Upper lobe of left lung (tissue), 6 donors: ENCODE measurements around the gene OR1M1. TPM values are rescaled to one million over a fixed set of nuclear protein-coding genes. Genes with fewer than 3 reads are reported as not detected.
"Not testable (repeated sequence)": the region's sequence is repeated elsewhere in the genome, so short reads cannot be mapped to it uniquely, and the experiment has no call there.

Experiments
- ATAC-seq, 2 donors: fragments of 200-7000 bp; cut with Tn5 transposase; one replicate each; pipeline ENCODE4 v1.9.1; 2022; ENCODE audit warnings: mild to moderate bottlenecking in 2 of 2, moderate library complexity in 2 of 2; ENCODE audit not compliant: low FRiP score in 2 of 2
- DNase-seq, 2 donors: peaks; one replicate each; pipeline ENCODE4 v3.0.0-alpha.2; 2019 to 2020
- H3K27ac ChIP-seq, 4 donors: fragments of 200-600 bp; sonication (generic); one replicate each; pipeline ENCODE4 v1.5.1; 2016 to 2019
- H3K27me3 ChIP-seq, 4 donors: fragments of 200-600 bp; sonication (generic); one replicate each; pipeline ENCODE4 v1.5.1; 2017 to 2019
- H3K36me3 ChIP-seq, 4 donors: fragments of 200-600 bp; sonication (generic); one replicate each; pipeline ENCODE4 v1.5.1; 2016 to 2019
- H3K4me1 ChIP-seq, 4 donors: fragments of 200-600 bp; sonication (generic); one replicate each; pipeline ENCODE4 v1.5.1; 2018 to 2019
- H3K4me3 ChIP-seq, 4 donors: fragments of 200-600 bp; sonication (generic); one replicate each; pipeline ENCODE4 v1.5.1; 2017 to 2019; ENCODE audit warnings: mild to moderate bottlenecking in 2 of 4, moderate library complexity in 1 of 4
- H3K9me3 ChIP-seq, 4 donors: fragments of 200-600 bp; sonication (generic); one replicate each; pipeline ENCODE4 v1.5.1; 2018 to 2019
- EP300 ChIP-seq, 4 donors: sonication (generic); formaldehyde crosslinking; IDR thresholded peaks; one replicate each; pipeline ENCODE4 v1.5.1; 2017; ENCODE audit warnings: antibody characterized with exemption in 4 of 4, control low read depth in 2 of 4
- POLR2A ChIP-seq, 4 donors: fragments of 450-650 bp; IDR thresholded peaks; one replicate each; pipeline ENCODE4 v1.5.1; 2016 to 2017; ENCODE audit warnings: antibody characterized with exemption in 4 of 4, mild to moderate bottlenecking in 2 of 4
- POLR2AphosphoS5 ChIP-seq, 2 donors: sonication (generic); formaldehyde crosslinking; IDR thresholded peaks; one replicate each; pipeline ENCODE4 v1.5.1; 2017; ENCODE audit warnings: antibody characterized with exemption in 2 of 2
- WGBS, 2 donors: methylation state at CpG; one replicate each; pipeline ENCODE4 v1.1.5; 2017 to 2018; 5-methylcytosine and 5-hydroxymethylcytosine counted together
- total RNA-seq, 6 donors: library from RNA; depleted of rRNA in 4 of 6; stranded (reverse); fragments of >200 nt in 4 of 6; gene quantifications; one replicate each; pipeline versions ENCODE4 v1.1.0 to v1.2.1, GENCODE V29; 2016 to 2021
- TF ChIP-seq, protein P1 (sequence below), 6 experiments: fragments of 450-650 bp in 4 of 6; fragments of 200-600 bp in 2 of 6; sonication (generic) in 2 of 6; IDR thresholded peaks; one replicate each; pipeline ENCODE4 v1.5.1; 2016 to 2019; ENCODE audit warnings: antibody characterized with exemption in 6 of 6
- donor health status: DM: no; HTN: no; CAD: no; lungs with moderate emphysema.
- donor health status: DM: no; HTN: yes; CAD: no; lungs with severe emphysema.

Gene OR1M1
- total RNA-seq, 6 donors from 2014 or later, result not detected

DNA sequence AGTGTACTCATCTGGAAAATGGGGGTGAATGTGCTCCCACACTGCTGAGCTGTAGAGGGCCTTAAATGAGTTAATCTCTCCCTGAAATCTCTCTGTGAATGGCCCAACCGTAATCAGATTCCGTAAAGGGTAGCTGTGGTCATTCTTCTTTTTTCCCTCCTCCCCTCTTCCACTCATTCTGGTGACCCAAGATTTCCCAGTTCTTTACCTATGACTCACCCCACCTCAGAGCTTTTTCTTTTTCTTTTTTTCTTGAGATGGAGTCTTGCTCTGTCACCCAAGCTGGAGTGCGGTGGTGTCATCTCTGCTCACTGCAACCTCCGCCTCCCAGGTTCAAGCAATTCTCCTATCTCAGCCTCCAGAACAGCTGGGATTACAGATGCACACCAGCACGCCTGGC, 43.3 kb upstream of the OR1M1 start:
- no peaks in the 10 kb centered on the region for H3K4me1 ChIP-seq
- no peaks in the 10 kb centered on the region for H3K9me3 ChIP-seq
- no peak for ATAC-seq
- H3K27me3 ChIP-seq, result no peaks in the 10 kb centered on the region
- no peak for DNase-seq
- H3K27ac ChIP-seq, result no peak overlapping the region
- no peak overlapping the region for H3K4me3 ChIP-seq
- H3K36me3 ChIP-seq, result no peaks in the 10 kb centered on the region
- WGBS, 2 donors, result 91 to 95% methylated on average over 5 of the region's 5 CpGs
- TF ChIP-seq, protein P1, sequence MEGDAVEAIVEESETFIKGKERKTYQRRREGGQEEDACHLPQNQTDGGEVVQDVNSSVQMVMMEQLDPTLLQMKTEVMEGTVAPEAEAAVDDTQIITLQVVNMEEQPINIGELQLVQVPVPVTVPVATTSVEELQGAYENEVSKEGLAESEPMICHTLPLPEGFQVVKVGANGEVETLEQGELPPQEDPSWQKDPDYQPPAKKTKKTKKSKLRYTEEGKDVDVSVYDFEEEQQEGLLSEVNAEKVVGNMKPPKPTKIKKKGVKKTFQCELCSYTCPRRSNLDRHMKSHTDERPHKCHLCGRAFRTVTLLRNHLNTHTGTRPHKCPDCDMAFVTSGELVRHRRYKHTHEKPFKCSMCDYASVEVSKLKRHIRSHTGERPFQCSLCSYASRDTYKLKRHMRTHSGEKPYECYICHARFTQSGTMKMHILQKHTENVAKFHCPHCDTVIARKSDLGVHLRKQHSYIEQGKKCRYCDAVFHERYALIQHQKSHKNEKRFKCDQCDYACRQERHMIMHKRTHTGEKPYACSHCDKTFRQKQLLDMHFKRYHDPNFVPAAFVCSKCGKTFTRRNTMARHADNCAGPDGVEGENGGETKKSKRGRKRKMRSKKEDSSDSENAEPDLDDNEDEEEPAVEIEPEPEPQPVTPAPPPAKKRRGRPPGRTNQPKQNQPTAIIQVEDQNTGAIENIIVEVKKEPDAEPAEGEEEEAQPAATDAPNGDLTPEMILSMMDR (IDR thresholded peaks at IDR 0.05), result no peak
- TF ChIP-seq POLR2AphosphoS5 (IDR thresholded peaks at IDR 0.05) (no peak), POLR2A (IDR thresholded peaks at IDR 0.05) (no peak), EP300 (IDR thresholded peaks at IDR 0.05) (no peak)

DNA sequence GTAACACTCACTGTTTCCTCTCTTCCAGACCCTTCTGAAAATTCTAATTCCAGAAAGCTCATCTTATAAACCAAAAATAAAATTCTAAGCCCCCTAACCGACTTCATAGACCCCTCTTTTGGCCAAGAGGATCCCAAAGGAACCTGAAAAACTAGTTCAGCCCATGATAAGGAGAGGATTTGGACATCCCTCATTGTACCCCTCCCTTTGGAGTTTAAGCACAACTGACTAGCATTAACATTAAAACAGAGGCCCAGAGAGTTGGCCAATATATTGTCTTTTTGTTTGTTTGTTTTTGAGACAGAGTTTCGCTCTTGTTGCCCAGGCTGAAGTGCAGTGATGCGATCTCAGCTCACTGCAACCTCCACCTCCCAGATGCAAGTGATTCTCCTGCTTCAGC, 42.4 kb upstream of the OR1M1 start:
- no peak for TF ChIP-seq POLR2A (IDR thresholded peaks at IDR 0.05)
- no peak for TF ChIP-seq POLR2AphosphoS5 (IDR thresholded peaks at IDR 0.05)
- TF ChIP-seq EP300 (IDR thresholded peaks at IDR 0.05), result no peak
- no peaks in the 10 kb centered on the region for H3K4me1 ChIP-seq
- no peaks in the 10 kb centered on the region for H3K27me3 ChIP-seq
- no peaks in the 10 kb centered on the region for H3K9me3 ChIP-seq
- no peak overlapping the region for H3K4me3 ChIP-seq
- no peak overlapping the region for H3K27ac ChIP-seq
- 55 to 69% methylated on average over 3 of the region's 3 CpGs for WGBS, 2 donors
- no peak for ATAC-seq
- DNase-seq, result no peak
- H3K36me3 ChIP-seq, result no peaks in the 10 kb centered on the region

DNA sequence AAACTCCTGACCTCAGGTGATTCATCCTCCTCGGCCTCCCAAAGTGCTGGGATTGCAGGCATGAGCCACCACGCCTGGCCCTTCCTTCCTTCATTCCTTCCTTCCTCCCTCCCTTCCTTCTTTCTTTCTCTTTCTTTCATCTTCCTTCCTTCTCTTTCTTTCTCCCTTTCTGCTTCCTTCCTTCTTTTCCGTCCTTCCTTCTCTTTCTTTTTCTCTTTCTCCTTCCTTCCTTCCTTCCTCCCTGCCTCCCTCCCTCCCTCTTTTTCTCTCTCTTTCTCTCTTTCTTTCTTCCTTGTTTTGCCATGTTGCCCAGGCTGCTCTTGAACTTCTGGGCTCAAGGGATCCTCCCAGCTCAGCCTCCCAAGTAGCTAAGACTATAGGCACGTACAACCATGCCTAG, 40.2 kb upstream of the OR1M1 start:
- TF ChIP-seq POLR2AphosphoS5 (IDR thresholded peaks at IDR 0.05) (no peak), EP300 (IDR thresholded peaks at IDR 0.05) (no peak), POLR2A (IDR thresholded peaks at IDR 0.05) (no peak)
- TF ChIP-seq, protein P1 (IDR thresholded peaks at IDR 0.05), result no peak
- H3K9me3 ChIP-seq, result no peaks in the 10 kb centered on the region
- 44 to 68% methylated on average over 4 of the region's 4 CpGs for WGBS, 2 donors
- ATAC-seq, result no peak
- no peaks in the 10 kb centered on the region for H3K27me3 ChIP-seq
- no peak for DNase-seq
- no peaks in the 10 kb centered on the region for H3K4me1 ChIP-seq
- H3K36me3 ChIP-seq, result no peaks in the 10 kb centered on the region
- H3K4me3 ChIP-seq, result no peak overlapping the region
- no peak overlapping the region for H3K27ac ChIP-seq

DNA sequence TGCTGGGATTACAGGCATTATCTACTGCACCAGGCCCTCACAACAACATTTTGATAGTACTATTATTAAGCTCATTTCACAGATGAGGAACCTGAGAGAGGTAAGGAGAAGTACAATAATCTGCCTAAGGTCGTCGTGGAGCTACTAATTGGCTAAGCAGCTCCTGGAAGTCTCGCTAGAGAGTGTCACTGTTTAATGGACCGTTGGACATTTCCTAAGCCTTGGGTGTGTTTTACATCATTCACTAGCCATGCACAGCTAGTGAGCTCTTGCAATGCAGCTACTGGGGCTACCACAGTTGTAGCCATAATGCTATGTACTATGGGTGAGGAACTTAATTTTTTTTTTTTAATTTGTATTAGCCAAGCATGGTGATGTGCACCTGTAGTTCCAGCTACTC, 34.0 kb upstream of the OR1M1 start:
- TF ChIP-seq POLR2AphosphoS5 (IDR thresholded peaks at IDR 0.05) (no peak), POLR2A (IDR thresholded peaks at IDR 0.05) (no peak), EP300 (IDR thresholded peaks at IDR 0.05) (no peak)
- TF ChIP-seq, protein P1 (IDR thresholded peaks at IDR 0.05), result no peak

DNA sequence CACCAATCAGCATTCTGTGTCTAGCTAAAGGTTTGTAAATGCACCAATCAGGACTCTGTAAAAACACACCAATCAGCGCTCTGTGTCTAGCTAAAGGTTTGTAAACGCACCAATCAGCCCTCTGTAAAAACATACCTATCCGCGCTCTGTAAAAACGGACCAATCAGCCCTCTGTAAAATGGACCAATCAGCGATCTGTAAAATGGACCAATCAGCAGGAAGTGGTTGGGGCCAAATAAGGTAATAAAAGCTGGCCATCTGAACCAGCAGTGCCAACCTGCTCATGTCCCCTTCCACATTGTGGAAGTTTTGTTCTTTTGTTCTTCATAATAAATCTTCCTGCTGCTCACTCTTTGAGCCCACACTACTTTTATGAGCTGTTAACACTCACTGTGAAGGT, 33.2 kb upstream of the OR1M1 start:
- not testable (repeated sequence) for H3K27ac ChIP-seq, H3K9me3 ChIP-seq, H3K4me1 ChIP-seq, ATAC-seq, DNase-seq, H3K27me3 ChIP-seq, H3K4me3 ChIP-seq, H3K36me3 ChIP-seq
- WGBS, 2 donors, result 93 to 97% methylated on average over 6 of the region's 6 CpGs

More for the DNA sequence above, 34.0 kb upstream of the OR1M1 start:
- no peaks in the 10 kb centered on the region for H3K36me3 ChIP-seq
- H3K4me3 ChIP-seq, result no peak overlapping the region
- ATAC-seq, result no peak
- no peak for DNase-seq
- H3K9me3 ChIP-seq, result no peaks in the 10 kb centered on the region
- WGBS, 2 donors, result 79 to 80% methylated on average over 4 of the region's 4 CpGs
- no peaks in the 10 kb centered on the region for H3K27me3 ChIP-seq
- no peak overlapping the region for H3K27ac ChIP-seq
- H3K4me1 ChIP-seq, result no peaks in the 10 kb centered on the region

DNA sequence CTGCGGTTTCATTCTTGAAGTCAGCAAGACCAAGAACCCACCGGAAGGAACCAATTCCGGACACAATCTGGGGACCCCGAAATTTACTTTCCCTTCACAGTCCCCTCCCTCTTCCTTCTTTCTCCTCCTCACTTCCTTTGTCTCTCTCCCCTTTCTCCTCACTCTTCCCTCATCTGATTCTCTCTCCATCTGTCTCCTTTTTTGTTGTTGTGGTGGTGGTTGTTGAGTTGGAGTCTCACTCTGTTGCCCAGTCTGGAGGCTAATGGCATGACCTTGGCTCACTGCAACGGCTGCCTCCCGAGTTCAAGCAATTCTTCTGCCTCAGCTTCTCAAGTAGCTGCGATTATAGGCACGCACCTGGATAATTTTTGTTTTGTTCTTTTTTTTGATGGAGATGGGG, 32.7 kb upstream of the OR1M1 start:
- Histone ChIP-seq H3K36me3 (no peaks in the 10 kb centered on the region), H3K9me3 (no peaks in the 10 kb centered on the region), H3K27ac (no peak overlapping the region), H3K4me1 (no peaks in the 10 kb centered on the region), H3K27me3 (no peaks in the 10 kb centered on the region), H3K4me3 (no peak overlapping the region)
- TF ChIP-seq EP300 (IDR thresholded peaks at IDR 0.05) (no peak), POLR2AphosphoS5 (IDR thresholded peaks at IDR 0.05) (no peak), POLR2A (IDR thresholded peaks at IDR 0.05) (no peak)
- TF ChIP-seq, protein P1 (IDR thresholded peaks at IDR 0.05), result no peak
- 84 to 87% methylated on average over 8 of the region's 8 CpGs for WGBS, 2 donors
- ATAC-seq (no peak), DNase-seq (no peak)
